Right hindlimb (tissue), 1 donor: ENCODE results near the gene TMEM120B.

Experiments used
- DNase-seq: peaks from one replicate; pipeline ENCODE4 v3.0.0-alpha.2; 2018

TMEM120B gene

DNA sequence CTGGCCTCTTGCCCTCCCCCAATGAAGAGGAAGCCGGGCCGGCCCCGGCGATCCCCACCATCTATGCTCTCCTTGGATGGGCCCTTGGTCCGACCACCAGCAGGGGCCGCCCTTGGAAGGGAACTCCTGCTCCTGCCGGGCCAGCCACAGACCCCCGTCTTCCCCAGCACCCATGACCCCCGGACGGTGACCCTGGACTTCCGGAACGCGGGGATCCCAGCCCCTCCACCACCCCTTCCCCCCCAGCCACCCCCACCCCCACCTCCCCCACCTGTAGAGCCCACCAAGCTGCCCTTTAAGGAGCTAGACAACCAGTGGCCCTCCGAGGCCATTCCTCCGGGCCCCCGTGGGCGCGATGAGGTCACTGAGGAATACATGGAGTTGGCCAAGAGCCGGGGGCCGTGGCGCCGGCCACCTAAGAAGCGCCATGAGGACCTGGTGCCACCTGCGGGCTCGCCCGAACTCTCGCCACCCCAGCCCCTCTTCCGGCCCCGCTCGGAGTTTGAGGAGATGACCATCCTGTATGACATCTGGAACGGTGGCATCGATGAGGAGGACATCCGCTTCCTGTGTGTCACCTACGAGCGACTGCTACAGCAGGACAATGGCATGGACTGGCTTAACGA lies 110.7 kb downstream of the TMEM120B start:
- DNase-seq = no peak

DNA sequence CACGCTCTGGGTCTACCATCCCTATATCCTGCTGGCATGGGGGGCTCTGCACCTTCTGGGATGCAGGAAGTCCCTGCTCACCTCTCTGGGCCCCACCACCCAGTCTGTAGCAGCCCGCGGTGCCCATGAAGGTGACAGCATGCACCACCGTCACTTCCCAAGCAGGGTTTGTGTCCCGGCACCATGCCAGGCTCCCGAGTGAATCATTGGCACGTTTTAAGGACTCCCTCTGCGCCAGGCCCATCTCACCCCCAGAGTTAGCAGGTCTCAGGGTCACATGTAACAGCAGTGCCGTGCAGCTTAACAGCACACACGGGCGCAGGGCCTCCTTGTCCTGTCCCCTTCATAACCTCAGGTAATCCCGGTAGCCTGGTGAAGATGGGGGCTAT lies 111.2 kb downstream of the TMEM120B start:
- no peak for DNase-seq

DNA sequence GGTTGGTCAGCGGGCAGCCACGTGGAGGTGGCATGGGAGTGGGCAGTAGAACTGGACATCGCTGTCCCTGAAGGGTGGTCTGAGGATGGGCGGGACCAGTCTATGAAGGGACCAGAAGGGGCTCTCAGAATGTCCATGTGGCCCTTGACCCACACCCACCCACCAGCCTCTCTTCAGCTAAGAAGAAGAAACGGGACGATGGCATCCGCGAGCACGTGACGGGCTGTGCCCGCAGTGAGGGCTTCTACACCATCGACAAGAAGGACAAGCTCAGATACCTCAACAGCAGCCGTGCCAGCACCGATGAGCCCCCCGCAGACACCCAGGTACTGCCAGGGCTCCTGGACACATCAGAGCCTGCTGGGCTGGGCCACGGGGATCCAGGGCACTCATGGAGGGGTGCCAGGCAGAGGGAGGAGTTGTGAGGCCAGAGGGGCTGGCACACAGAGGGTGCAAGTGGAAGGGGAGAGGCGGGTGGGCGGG lies 112.5 kb downstream of the TMEM120B start:
- DNase-seq = no peak

DNA sequence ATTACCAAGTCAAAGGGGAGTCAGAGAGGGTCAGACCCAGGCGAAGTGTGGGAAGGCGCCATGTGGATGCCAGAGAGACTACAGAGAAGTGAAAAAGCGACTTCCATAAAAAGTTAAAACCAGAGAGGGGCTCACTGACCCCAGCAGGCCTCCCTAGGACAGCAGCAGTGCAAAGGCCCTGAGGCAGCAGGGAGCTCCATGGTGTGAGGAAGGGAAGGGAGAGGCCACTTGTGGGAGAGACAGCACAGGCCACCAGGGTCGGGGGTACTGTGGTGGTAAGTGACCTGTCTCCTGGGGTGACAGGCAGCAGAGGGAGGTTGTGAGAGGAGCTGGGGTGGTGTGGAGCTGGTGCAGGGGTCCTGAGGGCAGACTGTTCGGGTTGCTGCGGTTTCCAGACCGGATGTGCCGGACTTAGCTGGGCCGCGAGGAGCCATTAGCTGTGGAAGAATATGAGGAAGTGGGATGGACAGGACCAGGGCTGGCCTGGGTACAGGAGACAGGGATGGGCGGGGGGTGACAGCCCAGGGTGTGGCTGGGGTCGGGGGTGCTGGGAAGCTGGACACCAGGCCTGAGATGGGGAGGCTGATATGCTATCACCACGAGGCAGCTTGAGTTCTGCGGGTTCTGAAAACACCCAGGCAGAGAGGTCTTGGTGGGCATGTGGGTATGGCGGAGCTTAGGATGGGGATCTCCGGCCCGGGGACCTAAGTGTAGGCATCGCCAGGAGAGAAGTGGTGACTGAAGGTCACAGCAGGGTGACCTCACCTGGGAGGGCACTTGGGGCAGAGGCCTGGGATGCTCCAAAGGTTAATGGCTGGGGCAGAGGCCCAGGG lies 114.0 kb downstream of the TMEM120B start:
- DNase-seq = no peak

DNA sequence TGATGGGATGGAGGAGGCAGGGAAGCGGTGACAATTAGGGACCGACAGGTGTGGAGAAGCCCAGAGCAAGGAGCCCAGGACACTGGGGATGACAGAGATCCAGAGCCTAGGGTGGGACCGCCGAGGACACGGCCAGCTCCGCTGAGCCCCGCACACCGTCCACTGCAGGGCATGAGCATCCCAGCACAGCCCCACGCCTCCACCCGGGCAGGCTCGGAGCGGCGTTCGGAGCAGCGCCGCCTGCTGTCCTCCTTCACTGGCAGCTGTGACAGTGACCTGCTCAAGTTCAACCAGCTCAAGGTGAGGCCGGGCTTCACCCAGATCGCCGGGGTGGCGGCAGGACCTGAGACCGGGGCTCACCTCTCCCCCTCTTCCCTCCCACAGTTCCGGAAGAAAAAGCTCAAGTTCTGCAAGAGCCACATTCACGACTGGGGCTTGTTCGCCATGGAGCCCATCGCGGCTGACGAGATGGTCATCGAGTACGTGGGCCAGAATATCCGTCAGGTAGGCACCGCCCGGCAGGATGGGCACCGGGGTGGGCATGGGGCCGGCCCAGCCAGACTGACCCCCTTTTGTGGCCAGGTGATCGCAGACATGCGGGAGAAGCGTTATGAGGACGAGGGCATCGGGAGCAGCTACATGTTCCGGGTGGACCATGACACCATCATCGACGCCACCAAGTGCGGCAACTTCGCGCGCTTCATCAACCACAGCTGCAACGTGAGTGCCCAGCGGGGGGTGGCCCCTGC lies 115.0 kb downstream of the TMEM120B start:
- no peak for DNase-seq

DNA sequence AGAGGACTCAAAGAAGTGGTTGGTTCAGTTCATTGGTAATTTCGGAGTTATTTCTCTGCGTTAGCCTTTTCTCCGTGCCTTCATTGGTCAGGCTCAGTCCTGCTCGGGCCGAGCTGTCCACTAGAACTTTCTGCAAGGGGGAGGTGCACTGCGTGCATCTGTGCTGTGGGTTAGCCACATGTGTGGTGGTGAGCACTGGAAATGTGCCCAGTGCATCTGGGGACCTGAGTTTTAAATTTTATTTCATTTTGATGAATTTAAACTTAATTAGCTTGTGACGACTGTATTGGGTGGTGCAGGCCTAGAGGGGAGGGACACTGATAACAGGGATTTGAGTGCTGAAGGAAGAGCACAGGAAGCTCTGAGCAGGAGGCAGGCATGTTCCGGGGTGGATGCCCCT lies 115.8 kb downstream of the TMEM120B start:
- no peak for DNase-seq

DNA sequence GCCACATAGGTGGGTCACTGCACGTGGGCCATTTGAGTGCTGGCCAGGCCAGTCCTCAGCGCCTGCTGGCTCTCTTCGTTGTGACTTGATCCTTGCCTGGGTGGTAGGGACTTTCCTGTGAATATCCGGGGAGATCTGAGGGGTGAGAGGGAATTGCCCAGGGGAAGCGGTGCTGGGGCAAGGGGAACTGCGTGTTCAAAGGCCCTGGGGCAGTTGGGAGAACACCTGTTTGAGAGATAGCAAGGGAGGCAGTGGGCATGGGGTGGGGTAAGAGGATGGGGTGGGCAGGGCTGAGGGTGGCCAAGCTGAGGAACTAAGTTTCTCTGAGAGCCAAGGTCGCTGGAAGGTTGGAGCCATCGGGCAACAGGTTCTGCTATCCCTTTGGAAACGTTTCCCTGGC lies 116.3 kb downstream of the TMEM120B start:
- no peak for DNase-seq

DNA sequence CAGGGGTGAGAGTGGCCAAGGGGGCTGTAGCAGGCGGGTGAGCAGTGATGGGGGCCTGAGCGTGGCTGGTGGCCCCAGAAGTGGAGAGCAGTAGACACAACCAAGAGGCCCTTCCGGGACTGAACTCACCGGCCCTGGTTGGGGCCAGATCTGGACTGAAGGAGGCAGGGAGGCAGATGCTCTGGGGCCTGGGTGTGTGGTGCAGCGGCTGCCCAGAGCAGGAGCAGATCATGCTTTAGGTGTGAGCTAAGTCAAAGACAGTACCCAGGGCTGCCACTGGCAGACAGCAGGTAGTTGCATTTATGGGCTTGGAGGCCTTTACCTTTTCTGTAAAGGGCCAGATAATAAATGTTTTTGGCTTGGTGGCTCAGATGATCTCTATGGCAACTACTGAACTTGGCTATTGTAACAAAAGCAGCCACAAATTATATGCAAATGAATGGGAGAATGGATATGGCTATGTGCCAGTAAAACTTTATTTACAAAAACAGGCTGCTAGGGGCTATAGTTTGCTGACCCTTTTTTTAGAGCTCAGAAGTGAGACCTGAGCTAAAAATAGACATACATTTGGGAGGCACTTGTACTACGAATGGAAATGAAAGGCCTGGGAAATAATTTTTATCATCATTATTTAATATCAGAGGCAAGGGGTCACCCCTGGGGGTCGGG lies 116.8 kb downstream of the TMEM120B start:
- no peak for DNase-seq

DNA sequence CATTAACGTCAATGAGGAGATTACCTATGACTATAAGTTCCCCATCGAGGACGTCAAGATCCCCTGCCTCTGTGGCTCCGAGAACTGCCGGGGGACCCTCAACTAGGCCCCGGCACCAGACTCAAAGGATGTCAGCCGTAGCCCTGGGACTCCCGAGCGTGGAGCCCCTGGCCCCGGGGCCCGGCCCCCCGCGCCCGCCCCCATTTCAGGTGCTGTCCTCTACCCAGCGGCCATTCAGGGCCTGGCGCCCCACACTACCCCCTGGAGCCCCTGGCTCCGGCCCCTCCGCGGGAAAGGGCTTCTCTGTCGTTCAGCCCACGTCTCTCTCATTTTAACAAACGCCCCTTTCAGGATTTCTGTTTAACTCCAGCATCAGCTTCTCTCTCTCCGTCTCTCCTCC lies 117.6 kb downstream of the TMEM120B start:
- no peak for DNase-seq

DNA sequence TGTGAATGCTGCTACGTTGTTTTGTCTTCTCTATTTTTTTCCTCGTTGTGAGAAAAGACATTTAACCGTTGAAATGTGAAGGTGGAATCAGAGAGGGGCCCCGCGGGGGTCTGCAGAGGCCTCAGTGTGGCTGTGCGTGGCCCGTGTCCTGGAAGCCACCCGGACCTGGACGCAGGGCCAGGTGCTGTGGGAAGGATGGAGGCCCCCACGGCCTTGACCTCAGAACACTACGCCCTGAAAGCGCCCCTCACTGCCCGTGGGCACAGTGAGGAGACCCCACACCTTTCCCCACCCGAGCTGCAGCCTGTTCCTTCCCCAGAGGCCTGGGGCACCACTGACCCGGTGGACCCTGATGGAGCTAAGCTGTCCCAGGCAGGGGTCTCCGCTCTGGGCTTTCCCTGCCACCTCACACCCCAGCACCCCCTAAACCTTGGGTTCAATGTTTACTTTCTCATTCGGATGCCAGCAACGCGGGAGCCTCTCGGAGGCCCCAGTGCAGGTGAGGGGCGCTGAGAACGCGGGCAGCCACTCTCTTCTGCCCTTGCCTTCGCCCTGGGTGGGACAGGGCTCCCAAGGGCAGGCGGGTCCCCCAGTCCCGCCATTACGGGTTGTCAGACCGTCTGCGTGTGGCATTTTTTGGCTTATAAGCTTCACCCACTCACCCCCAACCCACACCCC lies 118.2 kb downstream of the TMEM120B start:
- no peak for DNase-seq
